ENCODE measurements around the gene ATF5. TPM values are rescaled to one million over a fixed set of nuclear protein-coding genes. Genes with fewer than 3 reads are reported as not detected.

The ATF5 gene
- total and polyA plus RNA-seq, 2 of the 13 experiments (the other 11 are each of a cell fraction or from before 2014, with no cell fraction given): 5.2 to 10.3 TPM

GRCh38 chr19:49939721-49940481 lies 10.9 kb downstream of the ATF5 start:
- ATAC-seq (peak; percentile 8; the same call in 1 of the 3 replicates), DNase-seq (ENCODE audit: low spot score) (no peak), FAIRE-seq (no peak)
- Histone ChIP-seq H3K9ac (ENCODE audit: insufficient read depth, low read depth, low read length) (no peak overlapping the region), H3K27me3 (ENCODE audit: control insufficient read depth in 1 of 2, insufficient read depth in 2 of 2, low read length in 2 of 2) (no peaks in the 10 kb centered on the region), H2AFZ (ENCODE audit: low read length) (no peak overlapping the region), H3K36me3 (replicated peaks in 1 of 2; ENCODE audit: control insufficient read depth in 1 of 2, insufficient read depth in 2 of 2, low read length in 2 of 2) (no peaks in the 10 kb centered on the region), H3K9me3 (ENCODE audit: low read length) (no peaks in the 10 kb centered on the region), H4K20me1 (ENCODE audit: insufficient read depth, low read length) (no peaks in the 10 kb centered on the region), H3K27ac (ENCODE audit: extremely low read length, insufficient read depth, low read length) (no peak overlapping the region), H3K4me1 (ENCODE audit: insufficient read depth, low read length) (peaks cover 48% of the 10 kb centered on the region), H3K4me2 (ENCODE audit: low read depth, low read length) (no peak overlapping the region), H3K79me2 (ENCODE audit: insufficient read depth, low read length) (no peaks in the 10 kb centered on the region), H3K4me3 (replicated peaks in 1 of 3; ENCODE audit: insufficient read depth in 1 of 3, low read depth in 2 of 3, low read length in 3 of 3) (no peak overlapping the region)
- in situ Hi-C loops (cut with HindIII; ENCODE audit: extremely low pct_ligation_motif_present, low pct_unique_long_range_greater_than_20kb): loop anchor here (5.0 kb wide), 1 partner anchor 37 kb away; no protein-coding TSS in a partner anchor
- ChIA-PET POLR2A (interaction anchor here (0.9 to 1.7 kb wide), 2 partner anchors 10 to 44 kb away, joined by 4 to 5 read pairs; no protein-coding TSS in a partner anchor), CTCF (ENCODE audit: low intra/inter-chr PET ratio, low total read pairs) (interaction anchor here (3.2 kb wide), 1 partner anchor 44 kb away, joined by 91 read pairs; no protein-coding TSS in a partner anchor)
- BruUV-seq (replicated peaks): no TSS peak
- TF ChIP-seq KDM6A (CRISPR knock-in tag; IDR thresholded peaks at IDR 0.05; ENCODE audit: low read depth) (no peak), HNF1A (IDR thresholded peaks at IDR 0.05; ENCODE audit: low read depth) (no peak), HNF1A (CRISPR knock-in tag; IDR thresholded peaks at IDR 0.05; ENCODE audit: borderline replicate concordance) (no peak), ZNF891 (CRISPR knock-in tag; IDR thresholded peaks at IDR 0.05) (0 out of 2 replicates have a peak, but pooled peaks have one; percentile 49), ZNF768 (CRISPR knock-in tag; IDR thresholded peaks at IDR 0.05) (0 out of 2 replicates have a peak, but pooled peaks have one; percentile 9), HNRNPL (IDR thresholded peaks at IDR 0.05; ENCODE audit: low read depth, low read length) (peak; percentile 80), SMC3 (IDR thresholded peaks at IDR 0.05; ENCODE audit: low read length) (no peak), MTF2 (CRISPR knock-in tag; IDR thresholded peaks at IDR 0.05; ENCODE audit: borderline replicate concordance) (no peak), ZNF121 (CRISPR knock-in tag; IDR thresholded peaks at IDR 0.05) (peak; percentile 30; the same call in 1 of the 2 replicates)
- TF ChIP-seq, protein P1, sequence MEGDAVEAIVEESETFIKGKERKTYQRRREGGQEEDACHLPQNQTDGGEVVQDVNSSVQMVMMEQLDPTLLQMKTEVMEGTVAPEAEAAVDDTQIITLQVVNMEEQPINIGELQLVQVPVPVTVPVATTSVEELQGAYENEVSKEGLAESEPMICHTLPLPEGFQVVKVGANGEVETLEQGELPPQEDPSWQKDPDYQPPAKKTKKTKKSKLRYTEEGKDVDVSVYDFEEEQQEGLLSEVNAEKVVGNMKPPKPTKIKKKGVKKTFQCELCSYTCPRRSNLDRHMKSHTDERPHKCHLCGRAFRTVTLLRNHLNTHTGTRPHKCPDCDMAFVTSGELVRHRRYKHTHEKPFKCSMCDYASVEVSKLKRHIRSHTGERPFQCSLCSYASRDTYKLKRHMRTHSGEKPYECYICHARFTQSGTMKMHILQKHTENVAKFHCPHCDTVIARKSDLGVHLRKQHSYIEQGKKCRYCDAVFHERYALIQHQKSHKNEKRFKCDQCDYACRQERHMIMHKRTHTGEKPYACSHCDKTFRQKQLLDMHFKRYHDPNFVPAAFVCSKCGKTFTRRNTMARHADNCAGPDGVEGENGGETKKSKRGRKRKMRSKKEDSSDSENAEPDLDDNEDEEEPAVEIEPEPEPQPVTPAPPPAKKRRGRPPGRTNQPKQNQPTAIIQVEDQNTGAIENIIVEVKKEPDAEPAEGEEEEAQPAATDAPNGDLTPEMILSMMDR (CRISPR knock-in tag; IDR thresholded peaks at IDR 0.05): peak; percentile 16; the same call in 1 of the 2 replicates
- TF ChIP-seq, protein P2, sequence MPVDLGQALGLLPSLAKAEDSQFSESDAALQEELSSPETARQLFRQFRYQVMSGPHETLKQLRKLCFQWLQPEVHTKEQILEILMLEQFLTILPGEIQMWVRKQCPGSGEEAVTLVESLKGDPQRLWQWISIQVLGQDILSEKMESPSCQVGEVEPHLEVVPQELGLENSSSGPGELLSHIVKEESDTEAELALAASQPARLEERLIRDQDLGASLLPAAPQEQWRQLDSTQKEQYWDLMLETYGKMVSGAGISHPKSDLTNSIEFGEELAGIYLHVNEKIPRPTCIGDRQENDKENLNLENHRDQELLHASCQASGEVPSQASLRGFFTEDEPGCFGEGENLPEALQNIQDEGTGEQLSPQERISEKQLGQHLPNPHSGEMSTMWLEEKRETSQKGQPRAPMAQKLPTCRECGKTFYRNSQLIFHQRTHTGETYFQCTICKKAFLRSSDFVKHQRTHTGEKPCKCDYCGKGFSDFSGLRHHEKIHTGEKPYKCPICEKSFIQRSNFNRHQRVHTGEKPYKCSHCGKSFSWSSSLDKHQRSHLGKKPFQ (CRISPR knock-in tag; IDR thresholded peaks at IDR 0.05; ENCODE audit: insufficient replicate concordance): peak; percentile 78
- intact Hi-C loops (cut with micrococcal nuclease; ENCODE audit: unreplicated experiment): no loop called here
- 41% methylated on average over 5 of the region's 7 CpGs for WGBS (ENCODE audit: low lambda C conversion rate)
